Stimulated activated CD8-positive, alpha-beta memory T cell treated with anti-CD3 and anti-CD28 coated beads, Interleukin-12 subunit alpha, Interleukin-12 subunit beta, amount 100 ng/mL, for 1 hour (primary cell): ENCODE measurements around the gene MAP3K19.

ENCODE experiments used
- DNase-seq: peaks from one replicate; pipeline ENCODE4 v3.0.0-alpha.2; 2020; ENCODE audit warnings: low read depth

Gene MAP3K19

DNA sequence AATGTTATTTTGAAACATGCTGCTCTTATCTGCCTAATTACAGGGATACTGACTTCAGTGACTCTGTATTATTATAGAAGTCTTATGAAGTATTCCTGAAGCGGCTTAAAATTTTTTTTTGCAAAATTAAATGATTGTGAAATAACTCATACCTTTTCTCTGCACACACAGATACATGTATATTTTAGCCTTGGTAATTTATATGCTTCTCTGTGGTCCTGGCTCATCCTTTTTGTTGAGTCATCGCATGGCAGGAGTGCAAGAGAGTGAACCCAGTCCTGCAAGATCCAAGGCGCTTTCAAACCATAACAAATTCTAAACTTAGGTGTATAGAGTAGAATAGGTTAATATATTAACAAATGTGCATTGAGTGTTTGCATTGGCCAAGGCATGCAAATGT lies 120.1 kb downstream of the MAP3K19 start:
- no peak for DNase-seq

DNA sequence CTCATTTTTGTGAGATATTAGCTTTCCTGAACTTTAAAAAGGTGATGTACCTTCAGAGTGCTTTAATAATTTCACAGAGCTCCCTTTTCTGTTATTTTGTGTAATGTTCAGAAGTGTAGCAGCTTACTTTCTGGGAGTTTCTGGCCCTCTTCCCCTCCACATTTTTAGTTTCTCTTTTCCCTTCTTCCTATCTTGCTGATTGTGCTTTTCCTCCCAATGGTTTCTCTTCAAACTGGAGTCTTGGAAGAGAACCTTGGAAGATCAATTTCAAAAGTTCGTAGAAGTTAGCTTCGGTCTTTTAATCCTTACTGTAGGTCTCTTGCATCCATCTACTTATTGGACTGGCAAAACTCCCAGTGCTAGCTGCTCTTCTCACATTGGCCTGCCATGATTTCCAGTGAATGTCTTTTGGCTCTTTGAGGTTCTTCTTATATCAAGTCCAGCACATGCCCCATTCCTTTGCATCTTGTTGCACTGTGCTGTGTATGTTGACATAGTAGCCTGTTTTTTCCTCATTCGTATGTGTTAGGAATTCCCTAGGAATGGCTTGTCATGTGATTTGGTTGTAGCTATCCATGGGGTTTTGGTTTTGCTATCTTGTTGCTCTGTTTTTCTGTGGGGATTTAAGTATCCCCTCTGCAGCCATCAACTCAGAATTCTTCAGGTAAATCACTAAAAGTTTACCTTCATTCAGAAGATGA lies 120.9 kb downstream of the MAP3K19 start:
- no peak for DNase-seq

DNA sequence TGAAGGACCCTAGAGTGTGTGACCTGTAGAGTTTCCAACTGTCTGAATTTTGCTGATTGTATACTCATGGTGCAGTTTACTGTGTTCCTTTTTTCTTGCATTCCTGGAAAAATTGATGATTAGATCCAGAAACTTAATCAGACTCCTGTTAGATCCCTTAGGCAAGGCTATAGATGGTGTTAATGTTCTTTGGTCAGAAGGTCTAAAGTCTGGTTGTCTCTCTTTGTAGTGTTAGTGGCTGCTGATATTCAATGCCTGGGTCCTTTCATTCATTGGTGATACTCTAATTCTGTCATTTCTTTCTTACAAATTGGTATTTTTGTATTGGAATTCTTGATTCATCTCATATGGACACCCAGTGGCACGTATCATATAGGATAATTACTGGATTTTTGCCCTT lies 122.3 kb downstream of the MAP3K19 start:
- DNase-seq = no peak

DNA sequence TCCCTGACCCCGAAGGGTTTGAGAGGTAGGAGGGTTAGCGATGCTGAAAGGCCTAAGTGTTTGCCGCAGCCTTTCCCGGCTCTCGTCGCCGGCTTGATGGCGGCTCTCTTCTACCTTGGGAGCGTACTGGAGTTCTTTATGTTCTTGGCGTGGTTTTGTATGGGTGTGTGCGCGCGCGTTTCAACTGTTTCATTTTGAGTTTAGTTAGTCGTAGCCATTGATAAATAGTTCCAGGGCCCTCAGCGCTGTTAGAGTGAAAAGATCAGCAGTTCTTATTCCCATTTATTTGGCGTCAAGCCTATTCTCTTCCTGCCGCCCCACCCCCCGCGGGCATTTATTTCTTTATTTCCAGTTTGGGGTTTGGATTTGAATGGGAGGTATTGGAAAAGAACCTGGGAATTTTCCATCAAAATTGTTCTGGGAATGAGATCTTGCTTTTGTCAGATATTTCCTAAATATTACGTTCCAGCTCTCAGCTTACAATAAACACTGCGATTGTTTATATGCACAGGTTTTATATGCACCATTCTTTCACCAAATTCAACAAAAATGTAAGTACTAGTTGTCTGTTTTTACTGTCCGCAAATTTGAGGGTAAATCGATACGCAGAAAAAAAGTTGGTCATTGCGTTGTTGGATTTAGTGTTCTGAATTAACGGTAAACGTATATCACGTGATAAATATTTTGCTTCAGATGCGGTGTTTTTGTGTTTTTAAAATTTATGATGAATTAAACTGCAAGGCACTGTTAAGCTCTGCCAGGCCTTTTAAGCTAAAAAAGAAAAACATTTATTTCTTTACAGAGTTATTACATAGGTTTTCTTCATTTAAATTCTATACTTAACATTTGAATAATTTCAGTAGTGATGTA lies 127.7 kb downstream of the MAP3K19 start:
- DNase-seq = peak; percentile 8

DNA sequence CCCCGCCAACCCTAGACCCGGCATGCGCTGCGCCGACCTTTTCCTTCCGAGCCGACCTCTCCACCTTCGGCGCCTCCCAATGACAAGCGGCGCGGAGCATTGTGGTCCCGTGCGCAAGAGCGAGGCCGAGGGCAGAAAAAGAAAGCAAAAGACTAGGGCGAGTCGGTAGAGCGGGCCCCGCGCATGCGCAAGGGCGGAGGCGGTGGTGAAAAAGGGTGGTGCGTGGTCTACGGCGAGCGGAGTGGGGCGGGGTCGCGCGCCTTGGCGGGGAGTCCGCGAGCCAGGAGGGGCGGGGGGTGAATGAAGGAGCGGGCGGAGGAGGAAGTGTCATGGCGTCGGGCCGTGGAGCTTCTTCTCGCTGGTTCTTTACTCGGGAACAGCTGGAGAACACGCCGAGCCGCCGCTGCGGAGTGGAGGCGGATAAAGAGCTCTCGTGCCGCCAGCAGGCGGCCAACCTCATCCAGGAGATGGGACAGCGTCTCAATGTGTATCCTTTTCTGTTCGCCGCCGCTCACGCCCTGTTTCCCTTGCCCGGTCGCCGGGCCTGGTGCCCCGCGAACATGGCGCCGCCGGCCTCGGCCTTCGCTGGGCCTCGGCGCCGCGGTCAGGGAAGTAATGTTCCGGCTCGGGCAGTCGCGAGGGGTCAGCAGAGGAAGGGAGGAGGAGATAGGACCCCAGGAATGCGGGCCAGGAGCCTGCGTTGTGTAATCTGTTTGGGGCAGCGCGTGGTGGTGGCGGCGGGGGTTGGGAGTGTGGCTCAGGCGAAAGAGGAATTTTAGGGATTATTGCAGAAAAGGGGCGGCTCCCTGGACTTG lies 128.5 kb downstream of the MAP3K19 start, which contains the start of gene CCNT2:
Gene CCNT2 (plus strand): TSS at position 297 of the 815 bp plus-strand sequence. CDS start 33 bp downstream, at position 330.
- DNase-seq = peak; percentile 99

DNA sequence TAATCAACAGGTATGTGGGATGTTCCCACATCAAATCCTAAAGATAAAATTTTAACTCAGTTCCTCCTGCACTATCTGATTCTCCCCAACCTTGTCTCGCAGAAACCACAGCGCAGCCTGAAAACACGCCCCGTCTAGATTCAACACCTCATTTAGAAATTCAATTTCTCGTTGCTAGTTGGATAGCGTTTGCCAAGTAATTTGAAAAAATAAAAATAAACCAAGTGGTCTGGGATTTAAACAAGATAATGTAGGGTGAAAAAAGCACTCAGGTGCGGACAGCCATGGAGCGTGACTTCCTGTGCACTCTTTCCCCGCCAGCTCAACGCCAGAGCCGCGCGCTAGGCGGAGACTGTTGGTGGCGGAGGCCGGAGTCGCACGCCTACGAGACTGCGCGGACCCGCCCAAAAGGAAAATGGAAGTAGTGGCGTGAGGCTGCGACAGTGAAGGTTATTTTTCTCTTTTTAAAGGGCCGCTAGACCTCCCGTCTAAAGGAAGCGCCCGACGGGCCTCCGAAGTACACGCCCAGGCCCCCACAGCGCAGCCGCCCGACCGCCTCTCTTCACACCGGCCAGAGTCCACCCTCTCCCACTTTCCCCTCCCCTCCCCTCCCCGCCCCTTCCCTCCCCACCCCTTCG lies 129.2 kb downstream of the MAP3K19 start:
- peak; percentile 81 for DNase-seq

DNA sequence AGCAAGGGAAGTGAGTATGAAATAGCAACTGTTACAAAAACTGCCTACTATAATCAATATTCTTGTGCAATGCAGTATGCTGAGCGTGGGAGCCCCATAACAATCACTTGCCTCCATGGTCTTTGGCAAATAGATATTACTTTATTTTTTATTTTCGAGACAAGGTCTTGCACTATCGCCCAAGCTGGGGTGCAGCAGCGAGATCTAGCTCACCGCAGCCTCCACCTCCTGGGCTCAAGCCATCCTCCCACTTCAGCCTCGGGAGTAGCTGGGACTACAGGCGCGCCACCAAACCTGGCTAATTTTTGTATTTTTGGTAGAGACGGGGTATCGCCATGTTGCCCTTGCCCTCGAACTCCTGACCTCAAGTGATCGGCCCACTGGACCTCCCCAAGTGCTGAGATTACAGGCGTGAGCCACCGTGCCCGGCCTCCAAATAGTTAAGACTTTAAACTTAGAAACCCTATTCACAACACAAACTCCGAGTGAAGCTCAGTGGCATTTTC lies 129.8 kb downstream of the MAP3K19 start:
- DNase-seq = peak; percentile 2
